IgD-negative memory B cell (primary cell): ENCODE data around the gene SIPA1. TPM values are rescaled to one million over a fixed set of nuclear protein-coding genes. Genes with fewer than 3 reads are reported as not detected.
"Not testable (repeated sequence)": the region's sequence is repeated elsewhere in the genome, so short reads cannot be mapped to it uniquely, and the experiment has no call there.

Experiments used
- H3K27ac Mint-ChIP-seq, 3 donors: one replicate each; pipeline ENCODE4 v1.8.0; 2020 to 2022; ENCODE audit warnings: mild to moderate bottlenecking in 3 of 3, mixed read lengths in 3 of 3, moderate library complexity in 1 of 3
- H3K27me3 Mint-ChIP-seq: one replicate; pipeline ENCODE4 v1.8.0; 2021; ENCODE audit warnings: mixed read lengths
- H3K36me3 Mint-ChIP-seq: one replicate; pipeline ENCODE4 v1.8.0; 2020; ENCODE audit warnings: mild to moderate bottlenecking, mixed read lengths
- H3K4me1 Mint-ChIP-seq, 3 donors: one replicate each; pipeline ENCODE4 v1.8.0; 2020 to 2022; ENCODE audit warnings: mixed read lengths in 3 of 3, mild to moderate bottlenecking in 1 of 3
- H3K4me3 Mint-ChIP-seq, 4 donors: one replicate each; pipeline ENCODE4 v1.8.0; 2020 to 2022; ENCODE audit warnings: mild to moderate bottlenecking in 4 of 4, mixed read lengths in 4 of 4, moderate library complexity in 3 of 4
- H3K9me3 Mint-ChIP-seq, 3 donors: one replicate each; pipeline ENCODE4 v1.8.0; 2020 to 2021; ENCODE audit warnings: mixed read lengths in 3 of 3, mild to moderate bottlenecking in 1 of 3
- polyA plus RNA-seq: library from polyadenylated mRNA; unstranded; fragments of 300-500 nt; fragmentation: Illumina TruSeq; gene quantifications from one replicate; pipeline ENCODE4 v1.2.3, GENCODE V29; 2021

The SIPA1 gene
- polyA plus RNA-seq, 1 donor from 2014 or later, result 253 TPM

DNA sequence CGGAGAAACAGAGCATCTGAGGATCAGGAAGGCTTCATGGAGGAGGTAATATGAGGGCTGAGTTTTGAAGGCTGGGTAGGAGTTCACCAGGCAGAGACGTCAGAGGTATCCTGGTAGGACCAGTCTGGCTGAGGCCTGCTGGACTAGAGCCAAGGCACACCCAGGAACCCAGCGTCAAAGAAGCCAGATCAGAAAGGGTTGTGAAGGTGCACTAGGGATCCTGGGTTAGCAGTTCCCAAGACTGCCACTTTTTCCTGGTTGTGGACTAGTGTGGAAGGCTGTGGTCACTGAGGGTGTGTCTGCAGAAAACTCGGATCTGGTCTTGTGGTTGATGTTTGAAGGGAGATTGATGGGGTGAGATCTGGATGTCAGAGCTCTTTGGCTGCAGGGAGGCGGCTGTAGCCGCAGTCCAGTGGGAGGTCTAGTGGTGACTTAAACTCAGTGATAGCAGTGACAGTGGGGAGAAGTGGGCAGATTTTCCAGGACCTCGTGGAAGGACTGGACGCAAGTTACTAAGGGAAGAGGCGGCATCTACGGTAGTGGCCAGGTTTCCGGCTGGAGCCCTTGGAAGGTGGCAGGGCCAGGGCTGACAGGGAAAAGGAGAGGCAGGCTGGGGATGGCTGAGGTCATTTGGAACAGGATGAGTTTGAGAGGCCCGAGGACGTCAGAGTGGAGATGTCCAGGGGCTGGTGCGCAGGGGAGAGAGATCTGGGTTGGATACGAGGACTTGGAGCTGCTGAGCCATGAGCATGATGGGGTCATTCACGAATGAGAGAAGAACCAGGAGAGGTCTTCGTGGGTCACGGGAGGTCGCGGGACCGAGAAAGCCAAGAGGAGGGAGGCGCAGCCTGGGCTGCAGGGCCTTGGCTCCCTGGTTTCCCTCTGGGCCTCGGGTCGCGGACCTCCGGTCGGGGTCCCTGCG, 13.9 kb downstream of the SIPA1 start:
- H3K36me3 Mint-ChIP-seq, result peaks cover 2% of the 10 kb centered on the region

DNA sequence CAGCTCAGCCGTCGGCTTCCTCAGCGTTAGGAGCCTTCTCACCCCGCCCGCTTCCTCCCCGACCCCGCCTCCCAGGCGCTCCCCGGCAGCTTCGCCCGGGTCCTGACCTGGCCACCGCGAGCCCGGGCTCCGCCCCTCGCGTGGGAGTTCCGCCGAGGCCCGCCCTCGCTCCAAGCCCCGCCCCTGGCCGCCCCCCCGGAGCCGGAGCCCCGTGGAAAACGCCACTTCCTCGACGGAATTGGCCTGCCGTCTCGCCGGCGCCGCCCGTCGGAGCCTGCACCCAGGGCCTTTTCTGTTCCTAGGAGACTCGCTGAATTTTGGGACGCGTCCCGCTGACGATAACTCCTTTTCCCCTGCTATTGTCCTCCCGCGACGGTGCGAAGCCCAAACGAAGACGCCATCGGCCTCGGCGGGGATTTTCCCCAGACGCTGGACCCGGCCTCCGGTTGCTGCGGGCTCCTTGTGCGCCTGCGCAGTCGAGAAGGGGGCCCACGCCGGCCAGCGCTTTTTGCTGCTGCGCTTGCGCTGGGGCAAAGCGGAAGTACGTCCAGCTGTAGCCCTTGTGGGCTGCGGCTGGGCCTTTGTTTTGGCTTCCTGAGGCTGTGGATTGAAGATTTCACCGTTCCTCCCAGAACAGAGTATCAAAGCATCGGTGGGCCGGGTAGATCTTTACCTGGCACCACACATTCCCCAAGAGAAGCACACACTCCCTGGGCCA, 14.8 kb downstream of the SIPA1 start:
- Mint-ChIP-seq H3K27ac (peak overlapping the region; percentile 98 to 99 (median 99)), H3K36me3 (peaks cover 2% of the 10 kb centered on the region), H3K4me3 (peak overlapping the region; percentile 90 to 97 (median 96)), H3K27me3 (no peaks in the 10 kb centered on the region), H3K9me3 (no peaks in the 10 kb centered on the region), H3K4me1 (peaks cover 28 to 34% (median 29%) of the 10 kb centered on the region in 3 donors)

More for the DNA sequence above, 13.9 kb downstream of the SIPA1 start:
- H3K4me1 Mint-ChIP-seq, result peaks cover 28 to 34% (median 29%) of the 10 kb centered on the region in 3 donors
- H3K4me3 Mint-ChIP-seq, result peak overlapping the region; percentile 79 to 97 (median 96)
- H3K9me3 Mint-ChIP-seq, result no peaks in the 10 kb centered on the region
- H3K27me3 Mint-ChIP-seq, result no peaks in the 10 kb centered on the region
- peak overlapping the region; percentile 96 to 99 (median 98) for H3K27ac Mint-ChIP-seq

DNA sequence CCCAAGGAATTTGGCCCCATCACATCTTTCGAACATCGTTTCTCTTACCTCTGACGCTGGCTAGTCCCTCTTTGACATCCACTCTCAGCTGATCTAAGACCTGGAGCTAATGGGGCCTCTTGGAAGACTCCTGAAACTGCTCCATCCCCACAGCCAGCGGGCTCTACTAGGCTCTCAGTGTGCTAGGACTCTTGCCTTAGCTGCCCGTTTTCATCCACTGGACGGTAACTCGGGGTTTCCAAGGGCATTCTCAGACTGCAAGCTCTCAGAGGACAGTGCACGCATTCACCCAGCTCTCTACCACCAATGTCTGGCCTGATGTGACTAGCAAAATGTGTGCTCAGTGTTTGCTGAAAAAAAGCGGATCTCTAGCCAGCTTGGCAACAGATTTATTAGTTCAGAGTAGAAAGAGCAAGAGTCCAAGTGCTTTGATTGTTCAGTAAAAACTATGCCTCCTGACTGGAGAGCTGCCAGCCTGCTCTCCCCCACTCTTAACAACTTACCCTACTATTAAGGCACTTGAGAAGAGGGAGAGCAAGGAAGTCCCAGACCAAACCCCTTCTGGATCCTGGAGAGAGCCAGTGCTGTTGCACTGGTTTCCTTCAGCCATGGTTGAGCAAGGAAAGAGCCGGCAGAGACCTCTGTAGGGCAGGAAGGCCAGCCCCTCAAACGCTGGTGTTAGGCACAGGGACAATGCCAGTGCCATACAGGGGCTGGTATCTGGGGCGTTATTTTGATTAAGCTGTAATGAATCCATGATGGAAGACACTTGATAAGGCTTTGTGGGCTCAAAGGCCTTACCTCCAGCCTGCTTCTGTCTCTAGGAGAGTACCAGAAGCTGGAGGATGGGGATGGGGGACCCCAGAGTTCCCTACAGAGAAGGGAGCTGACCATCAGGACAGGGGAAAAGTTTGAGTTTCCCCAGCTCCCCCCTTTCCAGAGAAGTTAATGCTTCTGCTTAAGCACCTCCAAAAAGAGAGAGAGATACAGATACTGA, 15.6 kb downstream of the SIPA1 start:
- H3K4me1 Mint-ChIP-seq, result peaks cover 28 to 34% (median 29%) of the 10 kb centered on the region in 3 donors
- no peaks in the 10 kb centered on the region for H3K9me3 Mint-ChIP-seq
- peaks cover 2% of the 10 kb centered on the region for H3K36me3 Mint-ChIP-seq
- H3K27ac Mint-ChIP-seq, result peak overlapping the region; percentile 98 to 99 (median 99)
- H3K4me3 Mint-ChIP-seq, result peak overlapping the region; percentile 90 to 97 (median 96)
- no peaks in the 10 kb centered on the region for H3K27me3 Mint-ChIP-seq

DNA sequence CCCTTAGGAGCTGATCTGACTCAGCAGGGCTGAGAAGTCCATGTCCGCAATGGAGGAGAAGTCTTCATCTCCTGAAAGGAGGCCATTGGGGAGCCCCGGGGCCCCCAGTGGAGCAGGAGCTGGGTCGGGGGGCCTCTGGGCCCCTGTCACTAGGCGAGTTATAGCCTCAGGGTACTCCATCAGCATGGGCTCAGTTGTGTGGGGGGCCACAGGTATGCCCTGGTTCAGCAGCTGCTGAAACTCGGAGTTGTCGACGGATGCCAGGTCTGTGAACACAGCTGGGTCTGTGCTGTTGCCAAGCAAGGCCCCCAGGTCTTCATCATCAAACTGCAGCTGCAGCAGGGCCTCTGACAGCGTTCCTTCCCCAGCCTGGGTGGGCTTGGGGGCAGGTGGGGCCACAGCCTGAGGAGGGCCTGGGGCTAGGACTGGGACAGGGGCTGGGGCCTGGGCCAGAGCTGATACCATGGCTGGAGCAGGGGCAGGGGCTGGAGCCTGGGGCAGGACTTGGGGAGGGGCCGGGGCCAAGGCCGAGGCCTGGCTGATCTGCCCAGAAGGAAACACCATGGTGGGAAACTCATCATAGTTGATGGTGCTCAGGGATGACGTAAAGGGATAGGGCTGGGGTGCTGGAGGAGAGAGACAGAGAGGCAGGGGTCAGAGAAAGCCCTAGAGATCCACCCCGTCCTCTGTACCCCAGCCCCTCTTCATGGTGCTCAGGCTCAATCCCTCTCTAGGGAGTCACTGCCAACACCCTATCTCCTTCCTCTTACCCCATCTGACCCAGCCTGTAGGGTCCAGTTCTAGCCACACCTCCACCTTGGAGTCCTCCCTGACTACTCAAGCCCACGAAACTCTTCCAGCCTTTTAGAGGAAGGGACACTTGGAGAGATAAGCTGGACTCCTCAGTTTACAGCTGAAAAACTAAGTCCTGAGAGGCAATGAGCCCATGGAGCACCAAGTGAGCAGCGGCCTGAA, 16.8 kb downstream of the SIPA1 start:
- no peaks in the 10 kb centered on the region for H3K27me3 Mint-ChIP-seq
- peak overlapping the region in 2 of 3 donors; percentile 98 to 99 for H3K27ac Mint-ChIP-seq
- peaks cover 28 to 34% (median 31%) of the 10 kb centered on the region in 3 donors for H3K4me1 Mint-ChIP-seq
- H3K9me3 Mint-ChIP-seq, result no peaks in the 10 kb centered on the region
- H3K4me3 Mint-ChIP-seq, result peak overlapping the region in 3 of 4 donors; percentile 12 to 94 (median 44)
- peaks cover 2% of the 10 kb centered on the region for H3K36me3 Mint-ChIP-seq

DNA sequence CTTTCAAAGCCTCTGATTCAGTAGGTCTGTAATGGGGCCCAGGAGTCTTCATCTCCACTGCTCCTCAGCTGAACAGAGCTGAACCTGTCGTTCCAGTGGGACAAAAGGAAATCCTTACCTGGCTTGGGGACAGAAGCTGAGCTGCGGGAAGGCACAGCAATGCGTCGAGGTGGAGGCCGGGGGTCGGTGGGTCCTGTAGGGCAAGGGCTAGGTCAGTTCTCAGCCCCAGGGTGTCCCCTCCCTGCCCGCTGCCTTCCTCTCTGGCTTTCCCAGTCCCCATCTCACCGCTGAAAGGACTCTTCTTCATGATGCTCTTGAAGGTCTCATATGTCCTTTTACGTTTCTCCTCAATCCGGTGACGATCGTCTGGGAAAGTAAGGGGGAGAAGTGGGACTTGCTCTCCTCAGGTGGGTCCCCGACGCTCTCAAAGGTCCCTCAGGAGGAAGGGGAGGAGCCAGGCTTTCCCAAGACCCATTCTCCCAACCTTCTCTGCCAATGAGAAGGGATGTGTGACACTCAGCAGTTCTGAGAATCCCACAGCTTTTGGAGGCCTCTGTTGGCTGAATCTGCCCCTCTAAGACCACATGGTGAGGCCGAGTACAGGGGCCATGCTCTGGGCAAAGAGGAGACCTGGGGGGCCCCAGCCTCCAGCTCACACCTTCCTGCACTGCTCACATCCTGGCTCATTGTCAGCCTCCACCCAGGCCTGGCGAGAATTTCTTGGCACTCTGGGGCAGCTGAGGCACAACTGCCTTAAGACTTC, 17.9 kb downstream of the SIPA1 start:
- peak overlapping the region in 2 of 4 donors; percentile 22 to 86 for H3K4me3 Mint-ChIP-seq
- H3K9me3 Mint-ChIP-seq, result no peaks in the 10 kb centered on the region
- H3K27ac Mint-ChIP-seq, result peak overlapping the region in 2 of 3 donors; percentile 76 to 95
- no peaks in the 10 kb centered on the region for H3K27me3 Mint-ChIP-seq
- peaks cover 26 to 33% (median 31%) of the 10 kb centered on the region in 3 donors for H3K4me1 Mint-ChIP-seq
- no peaks in the 10 kb centered on the region for H3K36me3 Mint-ChIP-seq

DNA sequence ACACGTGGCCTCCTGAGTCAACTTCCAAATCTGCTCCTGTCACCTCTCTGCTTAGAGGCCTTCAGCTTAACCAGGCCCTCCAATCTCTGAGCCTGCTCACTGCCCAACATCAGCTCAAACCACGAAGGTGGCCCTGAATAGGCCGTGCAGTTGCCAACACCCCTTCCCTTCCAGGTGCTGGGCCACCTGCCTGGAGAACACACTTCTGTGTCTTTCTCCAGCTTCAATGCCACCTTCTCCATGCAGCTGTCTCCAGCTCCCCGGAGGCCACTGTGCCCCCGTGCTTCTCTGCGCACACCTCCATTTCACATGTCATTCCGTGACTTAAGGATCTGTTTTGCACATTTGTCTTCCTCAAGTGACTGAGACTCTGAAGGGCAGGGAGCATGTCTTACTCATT, 19.5 kb downstream of the SIPA1 start:
- Mint-ChIP-seq H3K27ac (peak overlapping the region in 2 of 3 donors; percentile 57 to 95), H3K9me3 (no peaks in the 10 kb centered on the region), H3K27me3 (no peaks in the 10 kb centered on the region), H3K4me3 (peak overlapping the region in 2 of 4 donors; percentile 36 to 86), H3K36me3 (no peaks in the 10 kb centered on the region), H3K4me1 (peaks cover 18 to 19% (median 18%) of the 10 kb centered on the region in 3 donors)

DNA sequence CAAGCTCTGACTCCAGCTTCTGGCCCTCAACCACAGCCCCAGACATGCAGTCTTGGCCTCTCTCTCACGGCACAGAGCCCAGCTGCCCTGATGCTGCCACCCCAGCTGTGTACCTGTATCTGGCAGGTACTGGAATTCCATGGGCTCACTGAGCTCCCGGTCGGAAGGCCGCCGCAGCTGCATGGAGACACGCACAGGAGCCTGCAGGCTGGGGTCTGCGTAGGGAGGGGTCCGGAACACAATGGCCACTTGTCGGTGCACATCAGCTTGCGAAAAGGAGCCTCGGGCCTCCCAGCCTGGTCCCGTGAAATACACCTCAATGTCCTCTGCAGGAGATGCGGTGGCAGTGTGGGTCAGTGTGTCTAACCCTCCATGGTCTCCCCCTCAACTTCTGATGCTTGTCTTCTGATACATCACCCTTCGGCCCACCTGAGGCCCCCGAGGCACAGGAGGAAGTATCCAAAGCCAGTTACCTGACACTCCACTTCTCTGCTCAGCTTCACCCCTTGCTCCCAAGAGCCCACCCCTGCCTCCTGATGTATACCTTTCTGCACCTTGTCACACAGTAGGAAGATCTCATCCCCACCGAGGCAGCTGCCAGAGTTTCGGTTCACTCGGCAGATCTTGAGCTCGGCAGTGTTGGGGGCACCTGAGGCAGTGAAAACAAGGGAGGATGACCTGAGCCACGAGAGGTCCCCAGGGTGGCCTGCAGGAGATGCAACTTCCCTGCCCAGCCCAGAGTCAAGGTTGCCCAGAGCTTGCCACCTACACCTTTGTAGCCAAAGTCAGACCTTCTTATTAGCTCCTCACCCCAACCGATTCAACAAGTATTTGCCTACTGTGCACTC, 20.5 kb downstream of the SIPA1 start:
- H3K27ac Mint-ChIP-seq, result peak overlapping the region in 2 of 3 donors; percentile 91 to 95
- no peaks in the 10 kb centered on the region for H3K9me3 Mint-ChIP-seq
- peaks cover 10 to 13% (median 11%) of the 10 kb centered on the region in 3 donors for H3K4me1 Mint-ChIP-seq
- no peaks in the 10 kb centered on the region for H3K36me3 Mint-ChIP-seq
- H3K27me3 Mint-ChIP-seq, result no peaks in the 10 kb centered on the region
- H3K4me3 Mint-ChIP-seq, result peak overlapping the region in 3 of 4 donors; percentile 21 to 86 (median 32)

DNA sequence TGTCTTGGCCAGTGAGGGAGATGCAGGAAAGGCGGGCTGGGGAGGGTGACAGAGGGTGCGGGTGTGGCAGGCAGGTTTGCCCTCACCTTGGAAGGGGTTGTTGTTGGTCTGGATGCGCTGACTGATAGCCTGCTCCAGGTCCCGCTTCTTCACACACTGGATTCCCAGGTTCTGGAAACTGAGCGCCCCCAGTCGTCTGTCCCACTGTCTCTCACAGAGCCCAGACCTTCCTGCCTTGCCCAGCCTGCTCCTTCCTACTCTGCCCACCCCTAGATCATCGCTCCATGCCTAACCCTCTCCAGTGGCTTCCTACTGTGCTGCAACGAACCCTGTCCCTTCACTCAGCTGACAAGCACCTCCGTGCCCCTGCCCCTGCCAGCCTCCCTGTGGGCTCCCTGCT, 22.1 kb downstream of the SIPA1 start:
- H3K27ac Mint-ChIP-seq, result peak overlapping the region in 2 of 3 donors; percentile 88 to 89
- peak overlapping the region in 2 of 4 donors; percentile 52 to 84 for H3K4me3 Mint-ChIP-seq
- H3K27me3 Mint-ChIP-seq, result no peaks in the 10 kb centered on the region
- peaks cover 7 to 10% (median 10%) of the 10 kb centered on the region in 3 donors for H3K4me1 Mint-ChIP-seq
- no peaks in the 10 kb centered on the region for H3K9me3 Mint-ChIP-seq
- H3K36me3 Mint-ChIP-seq, result no peaks in the 10 kb centered on the region

DNA sequence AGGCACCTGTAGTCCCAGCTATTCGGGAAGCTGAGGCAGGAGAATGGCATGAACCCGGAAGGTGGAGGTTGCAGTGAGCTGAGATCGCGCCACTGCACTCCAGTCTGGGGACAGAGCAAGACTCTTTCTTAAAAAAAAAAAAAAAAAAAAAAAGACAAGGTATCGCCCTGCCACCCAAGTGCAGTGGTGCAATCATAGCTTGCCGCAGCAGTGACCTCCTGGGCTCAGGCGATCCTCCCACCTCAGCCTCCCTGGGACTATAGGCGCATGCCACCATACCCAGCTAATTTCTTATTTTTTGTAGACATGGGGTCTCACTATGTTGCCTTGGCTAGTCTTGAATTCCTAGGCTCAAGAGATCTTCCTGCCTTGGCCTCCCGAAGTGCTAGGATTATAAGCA, 23.0 kb downstream of the SIPA1 start:
- H3K27me3 Mint-ChIP-seq, H3K9me3 Mint-ChIP-seq, H3K36me3 Mint-ChIP-seq: not testable (repeated sequence)
- H3K4me3 Mint-ChIP-seq, result peak overlapping the region in 2 of 4 donors; percentile 84 to 86
- peaks cover 8 to 10% (median 8%) of the 10 kb centered on the region in 3 donors for H3K4me1 Mint-ChIP-seq
- peak overlapping the region in 2 of 3 donors; percentile 63 to 82 for H3K27ac Mint-ChIP-seq

DNA sequence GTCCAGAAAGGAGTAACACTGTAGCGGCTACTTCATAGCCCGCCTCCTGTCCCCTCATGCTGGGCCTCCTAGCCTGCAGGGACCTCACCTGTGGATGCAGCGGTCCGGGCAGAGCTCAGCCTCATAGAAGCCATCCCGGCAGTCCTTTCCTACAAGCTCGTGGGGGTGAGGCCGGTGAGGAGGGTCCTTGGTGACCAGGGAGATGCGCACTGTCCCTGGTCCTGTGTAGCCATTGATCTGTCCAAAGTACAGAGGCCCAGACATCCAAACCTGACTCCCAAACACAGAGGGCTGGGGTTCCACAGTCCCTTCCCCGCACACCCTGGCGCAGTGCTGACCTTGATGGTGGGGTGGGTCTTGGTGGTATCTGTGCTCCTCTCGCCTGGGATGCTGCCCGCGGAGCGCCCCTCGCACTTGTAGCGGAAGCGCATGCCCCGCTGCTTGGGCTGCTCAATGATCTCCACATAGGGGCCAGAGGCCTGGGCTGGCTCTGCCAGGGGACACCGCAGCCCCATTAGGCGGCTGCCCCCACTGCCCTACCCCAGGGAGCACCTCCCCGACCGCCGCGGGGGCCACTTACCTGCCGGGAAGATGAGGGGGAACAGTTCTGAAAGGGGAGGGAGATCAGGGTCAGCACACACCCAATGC, 23.8 kb downstream of the SIPA1 start:
- peak overlapping the region; percentile 84 to 93 (median 90) for H3K4me3 Mint-ChIP-seq
- H3K36me3 Mint-ChIP-seq, result no peaks in the 10 kb centered on the region
- H3K27me3 Mint-ChIP-seq, result no peaks in the 10 kb centered on the region
- no peaks in the 10 kb centered on the region for H3K9me3 Mint-ChIP-seq
- H3K27ac Mint-ChIP-seq, result peak overlapping the region; percentile 23 to 82 (median 64)
- peaks cover 5 to 8% (median 8%) of the 10 kb centered on the region in 3 donors for H3K4me1 Mint-ChIP-seq

DNA sequence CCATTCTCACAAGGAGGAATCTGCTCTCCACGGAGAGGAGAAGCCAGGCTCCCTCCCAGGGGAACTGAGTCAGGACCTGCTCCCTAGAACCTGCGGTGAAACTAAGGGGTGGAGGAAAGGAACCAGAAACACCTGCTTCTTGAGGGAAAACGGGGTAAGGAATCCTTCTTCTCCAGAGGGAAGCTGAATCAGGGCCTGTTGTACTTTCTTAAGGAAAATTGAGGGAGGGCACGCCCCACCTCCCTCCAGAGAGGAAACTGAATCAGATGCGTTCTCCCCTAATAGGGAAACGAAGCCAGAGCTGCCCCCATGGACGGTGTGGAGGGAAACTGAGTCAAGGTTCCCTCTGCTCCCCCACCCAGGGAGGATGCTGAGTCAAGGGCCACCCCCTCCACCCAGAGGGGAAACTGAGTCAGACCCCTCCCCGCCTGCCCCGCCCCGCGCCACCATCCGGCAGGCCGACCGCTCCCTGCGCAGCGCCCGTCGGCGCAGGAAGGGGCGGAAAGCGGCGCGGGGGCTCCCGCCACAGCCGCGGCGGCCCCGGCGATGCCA, 24.4 kb downstream of the SIPA1 start:
- no peaks in the 10 kb centered on the region for H3K9me3 Mint-ChIP-seq

More for the DNA sequence above, 24.4 kb downstream of the SIPA1 start:
- Mint-ChIP-seq H3K27ac (peak overlapping the region; percentile 64 to 82 (median 76)), H3K4me3 (peak overlapping the region; percentile 84 to 93 (median 90)), H3K4me1 (peaks cover 5 to 8% (median 7%) of the 10 kb centered on the region in 3 donors), H3K36me3 (no peaks in the 10 kb centered on the region), H3K27me3 (no peaks in the 10 kb centered on the region)
